ENCODE data around the gene RALGPS2. TPM values are rescaled to one million over a fixed set of nuclear protein-coding genes. Genes with fewer than 3 reads are reported as not detected.

Gene RALGPS2
- total and polyA plus RNA-seq, 2 experiments from 2014 or later = 8.1 to 31.2 TPM

GRCh38 chr1:178953034-178953433 lies 228.0 kb downstream of the RALGPS2 start:
- H3K27ac Mint-ChIP-seq = no peak overlapping the region
- H3K4me3 ChIP-seq = no peak overlapping the region
- no peak overlapping the region for H3K27ac ChIP-seq (ENCODE audit: low read depth)
- H3K36me3 Mint-ChIP-seq (ENCODE audit: low read depth) = no peaks in the 10 kb centered on the region
- H3K4me1 ChIP-seq (ENCODE audit: insufficient read depth) = no peaks in the 10 kb centered on the region
- no peaks in the 10 kb centered on the region for H3K27me3 ChIP-seq (ENCODE audit: insufficient read depth)
- TF ChIP-seq ZNF114 (CRISPR knock-in tag; IDR thresholded peaks at IDR 0.05) (no peak), ETS1 (IDR thresholded peaks at IDR 0.05) (no peak), REST (IDR thresholded peaks at IDR 0.05; ENCODE audit: unreplicated experiment) (no peak), ZNF462 (CRISPR knock-in tag; IDR thresholded peaks at IDR 0.05) (no peak), ZNF331 (CRISPR knock-in tag; IDR thresholded peaks at IDR 0.05; ENCODE audit: low read depth) (no peak), NANOG (IDR thresholded peaks at IDR 0.05; ENCODE audit: borderline replicate concordance) (no peak), POLR2AphosphoS5 (IDR thresholded peaks at IDR 0.05; ENCODE audit: low read depth) (no peak), EZH2phosphoT487 (IDR thresholded peaks at IDR 0.05; ENCODE audit: unreplicated experiment) (no peak), JUNB (IDR thresholded peaks at IDR 0.05; ENCODE audit: unreplicated experiment) (no peak), EZH2 (IDR thresholded peaks at IDR 0.05; ENCODE audit: low read depth, unreplicated experiment) (no peak), STAT1 (IDR thresholded peaks at IDR 0.05; ENCODE audit: unreplicated experiment) (no peak), CREB1 (CRISPR knock-in tag; IDR thresholded peaks at IDR 0.05; ENCODE audit: low read depth) (no peak), CTCF (conservative IDR thresholded peaks at IDR 0.05; ENCODE audit: low read depth in 2 of 2) (no peak)
- no peaks in the 10 kb centered on the region for H3K27me3 Mint-ChIP-seq (ENCODE audit: insufficient read depth, low read depth, poor library complexity)
- no peaks in the 10 kb centered on the region for H3K4me1 Mint-ChIP-seq
- H3K36me3 ChIP-seq (ENCODE audit: insufficient read depth) = no peaks in the 10 kb centered on the region
- no peaks in the 10 kb centered on the region for H3F3A ChIP-seq (replicated peaks; ENCODE audit: low read depth)
- no peaks in the 10 kb centered on the region for H4K20me1 ChIP-seq (replicated peaks; ENCODE audit: insufficient read depth)
- no peaks in the 10 kb centered on the region for H3K79me2 ChIP-seq (replicated peaks; ENCODE audit: insufficient read depth)
- no peak for ATAC-seq
- no peak overlapping the region for H2AFZ ChIP-seq
- H3K4me3 Mint-ChIP-seq = no peak overlapping the region
- no peak overlapping the region for H3K4me2 ChIP-seq
- no peaks in the 10 kb centered on the region; the same call in 1 of the 2 replicates for H3K9me2 ChIP-seq (ENCODE audit: insufficient read depth)
- H3K9me3 Mint-ChIP-seq = no peaks in the 10 kb centered on the region; the same call in 2 of the 3 replicates
- no peak for DNase-seq (ENCODE audit: low spot score)

Data from GM23338 (cell line).